ENCODE results near the gene FMNL2. TPM values are rescaled to one million over a fixed set of nuclear protein-coding genes. Genes with fewer than 3 reads are reported as not detected.

FMNL2 gene
- total RNA-seq, 1 donor: 24.2 TPM

DNA sequence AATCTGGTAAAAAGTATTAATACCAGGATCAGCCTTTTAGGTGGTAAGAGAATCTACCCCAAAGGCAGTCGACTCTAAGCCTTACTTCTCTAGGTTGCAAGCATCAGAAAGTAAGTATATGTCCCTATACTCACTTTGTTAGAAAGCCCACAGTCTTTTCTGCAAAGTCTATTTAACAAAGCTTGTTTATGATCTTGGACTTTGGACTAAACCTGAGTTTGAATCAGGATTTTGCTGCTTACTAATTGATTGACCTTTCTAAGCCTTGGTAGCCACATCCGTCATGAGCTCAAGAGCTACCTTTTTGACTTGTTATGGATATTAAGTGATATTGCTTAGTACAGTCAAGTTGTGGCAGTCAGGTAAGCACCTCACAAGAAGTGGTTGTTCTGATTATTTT, 18.4 kb downstream of the FMNL2 start:
- Histone ChIP-seq H4K20me1 (ENCODE audit: insufficient read depth, low read length) (peaks cover 2% of the 10 kb centered on the region), H3K27me3 (ENCODE audit: insufficient read depth, low read length) (no peaks in the 10 kb centered on the region), H3K4me1 (ENCODE audit: insufficient read depth, low read length) (peaks cover 21% of the 10 kb centered on the region), H3K27ac (ENCODE audit: low read depth, low read length) (no peak overlapping the region), H3K4me2 (ENCODE audit: insufficient read depth, low read length) (no peak overlapping the region), H3K79me2 (ENCODE audit: insufficient read depth, low read length) (peaks cover 42% of the 10 kb centered on the region), H3K36me3 (ENCODE audit: insufficient read depth, low read length) (no peaks in the 10 kb centered on the region), H3K4me3 (ENCODE audit: insufficient read depth, low read length) (no peak overlapping the region), H2AFZ (ENCODE audit: low read length) (no peak overlapping the region), H3K9me3 (ENCODE audit: low read depth, low read length) (no peaks in the 10 kb centered on the region)
- no peak for DNase-seq (ENCODE audit: insufficient read length, low spot score, missing footprints)
- TF ChIP-seq, protein P1, sequence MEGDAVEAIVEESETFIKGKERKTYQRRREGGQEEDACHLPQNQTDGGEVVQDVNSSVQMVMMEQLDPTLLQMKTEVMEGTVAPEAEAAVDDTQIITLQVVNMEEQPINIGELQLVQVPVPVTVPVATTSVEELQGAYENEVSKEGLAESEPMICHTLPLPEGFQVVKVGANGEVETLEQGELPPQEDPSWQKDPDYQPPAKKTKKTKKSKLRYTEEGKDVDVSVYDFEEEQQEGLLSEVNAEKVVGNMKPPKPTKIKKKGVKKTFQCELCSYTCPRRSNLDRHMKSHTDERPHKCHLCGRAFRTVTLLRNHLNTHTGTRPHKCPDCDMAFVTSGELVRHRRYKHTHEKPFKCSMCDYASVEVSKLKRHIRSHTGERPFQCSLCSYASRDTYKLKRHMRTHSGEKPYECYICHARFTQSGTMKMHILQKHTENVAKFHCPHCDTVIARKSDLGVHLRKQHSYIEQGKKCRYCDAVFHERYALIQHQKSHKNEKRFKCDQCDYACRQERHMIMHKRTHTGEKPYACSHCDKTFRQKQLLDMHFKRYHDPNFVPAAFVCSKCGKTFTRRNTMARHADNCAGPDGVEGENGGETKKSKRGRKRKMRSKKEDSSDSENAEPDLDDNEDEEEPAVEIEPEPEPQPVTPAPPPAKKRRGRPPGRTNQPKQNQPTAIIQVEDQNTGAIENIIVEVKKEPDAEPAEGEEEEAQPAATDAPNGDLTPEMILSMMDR (IDR thresholded peaks at IDR 0.05; ENCODE audit: extremely low read depth, low read depth, low read length): no peak

DNA sequence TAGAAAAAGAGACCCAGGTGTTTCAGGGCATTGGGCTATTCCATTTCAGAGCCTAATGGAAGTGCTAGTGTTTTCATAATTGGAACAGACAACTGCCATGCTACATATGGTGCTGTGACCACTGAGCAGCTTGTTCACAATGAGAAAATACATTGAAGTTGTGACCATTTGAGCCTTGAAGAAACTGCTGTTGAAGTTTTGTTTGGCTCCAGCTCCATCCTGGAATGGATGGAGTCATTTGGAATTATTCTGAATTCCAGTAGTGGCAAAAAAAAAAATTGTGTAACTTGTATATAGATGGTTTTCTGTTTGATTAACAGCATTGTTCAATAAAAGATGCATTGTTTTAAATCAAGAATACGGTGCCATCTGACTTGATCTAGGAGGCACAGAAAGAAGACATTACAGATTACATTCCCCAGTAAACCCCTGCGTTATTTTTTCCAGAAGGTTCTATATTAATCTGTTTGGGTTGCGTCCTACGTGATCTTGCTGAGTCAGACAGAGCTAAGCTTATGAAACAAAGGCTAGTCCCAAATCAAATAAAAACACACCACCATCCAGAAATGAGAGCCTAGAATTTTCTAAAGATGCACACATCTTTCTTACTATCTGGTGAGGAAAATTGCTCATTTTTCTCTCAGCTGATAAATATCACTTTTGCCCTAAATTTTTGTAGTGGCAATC, 19.2 kb downstream of the FMNL2 start:
- no peak overlapping the region for H2AFZ ChIP-seq (ENCODE audit: low read length)
- peak overlapping the region; percentile 63 for H3K27ac ChIP-seq (ENCODE audit: low read depth, low read length)

DNA sequence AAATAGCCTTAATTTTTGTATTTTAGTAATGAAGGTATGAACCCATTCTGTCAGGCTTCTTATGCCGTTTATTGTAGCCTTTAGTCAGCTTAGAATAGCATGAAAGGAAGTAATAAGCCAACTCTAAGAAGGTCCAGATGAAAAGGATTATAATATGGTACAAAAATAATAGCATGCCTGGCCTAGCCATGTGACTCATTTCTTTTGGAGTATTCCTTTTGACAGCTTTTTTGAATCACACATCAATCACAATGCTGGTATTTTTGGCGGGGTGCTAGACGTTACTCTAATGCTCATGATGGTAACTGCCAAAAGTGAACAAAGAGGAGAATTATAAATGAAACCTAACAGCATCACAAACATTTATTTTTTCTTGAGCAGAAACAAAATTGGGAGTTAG, 19.9 kb downstream of the FMNL2 start:
- H3K4me1 ChIP-seq (ENCODE audit: insufficient read depth, low read length): peaks cover 27% of the 10 kb centered on the region
- H3K27ac ChIP-seq (ENCODE audit: low read depth, low read length): peak overlapping the region; percentile 63
- H3K36me3 ChIP-seq (ENCODE audit: insufficient read depth, low read length): no peaks in the 10 kb centered on the region
- DNase-seq (ENCODE audit: insufficient read length, low spot score, missing footprints): no peak
- no peaks in the 10 kb centered on the region for H4K20me1 ChIP-seq (ENCODE audit: insufficient read depth, low read length)
- no peaks in the 10 kb centered on the region for H3K27me3 ChIP-seq (ENCODE audit: insufficient read depth, low read length)
- TF ChIP-seq, protein P1 (IDR thresholded peaks at IDR 0.05; ENCODE audit: extremely low read depth, low read depth, low read length): no peak
- no peak overlapping the region for H3K4me3 ChIP-seq (ENCODE audit: insufficient read depth, low read length)
- peaks cover 44% of the 10 kb centered on the region for H3K79me2 ChIP-seq (ENCODE audit: insufficient read depth, low read length)
- no peak overlapping the region for H2AFZ ChIP-seq (ENCODE audit: low read length)
- H3K9me3 ChIP-seq (ENCODE audit: low read depth, low read length): no peaks in the 10 kb centered on the region
- peak overlapping the region; percentile 54 for H3K4me2 ChIP-seq (ENCODE audit: insufficient read depth, low read length)

More for the DNA sequence above, 19.2 kb downstream of the FMNL2 start:
- no peaks in the 10 kb centered on the region for H3K36me3 ChIP-seq (ENCODE audit: insufficient read depth, low read length)
- H3K4me3 ChIP-seq (ENCODE audit: insufficient read depth, low read length): no peak overlapping the region
- peaks cover 21% of the 10 kb centered on the region for H3K4me1 ChIP-seq (ENCODE audit: insufficient read depth, low read length)
- no peaks in the 10 kb centered on the region for H3K9me3 ChIP-seq (ENCODE audit: low read depth, low read length)
- H4K20me1 ChIP-seq (ENCODE audit: insufficient read depth, low read length): no peaks in the 10 kb centered on the region
- no peak for DNase-seq (ENCODE audit: insufficient read length, low spot score, missing footprints)
- H3K27me3 ChIP-seq (ENCODE audit: insufficient read depth, low read length): no peaks in the 10 kb centered on the region
- TF ChIP-seq, protein P1 (IDR thresholded peaks at IDR 0.05; ENCODE audit: extremely low read depth, low read depth, low read length): no peak
- peaks cover 44% of the 10 kb centered on the region for H3K79me2 ChIP-seq (ENCODE audit: insufficient read depth, low read length)
- peak overlapping the region; percentile 54 for H3K4me2 ChIP-seq (ENCODE audit: insufficient read depth, low read length)

DNA sequence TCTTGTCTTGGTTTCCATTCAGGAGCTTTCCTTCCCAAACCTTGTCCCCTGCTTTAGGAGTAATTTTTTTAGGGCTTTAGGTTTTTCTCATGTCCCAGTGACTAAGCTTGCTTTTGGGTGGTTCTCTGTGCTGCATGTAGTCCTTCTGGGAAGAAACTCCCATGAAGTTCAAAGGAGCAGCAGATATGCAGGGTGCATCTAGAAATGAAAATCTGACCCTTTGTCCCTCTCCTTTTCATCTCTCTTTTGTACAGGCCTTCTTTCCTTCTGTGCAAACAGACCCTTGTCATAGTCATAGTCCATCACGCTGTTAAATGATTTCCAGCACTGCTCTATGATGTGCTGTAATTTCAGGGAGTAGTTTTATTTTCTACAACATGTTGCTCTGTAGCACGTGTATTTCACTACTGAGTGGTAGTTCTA, 20.4 kb downstream of the FMNL2 start:
- no peak overlapping the region for H2AFZ ChIP-seq (ENCODE audit: low read length)
- H3K9me3 ChIP-seq (ENCODE audit: low read depth, low read length): no peaks in the 10 kb centered on the region
- no peaks in the 10 kb centered on the region for H3K27me3 ChIP-seq (ENCODE audit: insufficient read depth, low read length)
- no peaks in the 10 kb centered on the region for H4K20me1 ChIP-seq (ENCODE audit: insufficient read depth, low read length)
- peaks cover 27% of the 10 kb centered on the region for H3K4me1 ChIP-seq (ENCODE audit: insufficient read depth, low read length)
- no peak overlapping the region for H3K4me3 ChIP-seq (ENCODE audit: insufficient read depth, low read length)
- peaks cover 40% of the 10 kb centered on the region for H3K79me2 ChIP-seq (ENCODE audit: insufficient read depth, low read length)
- H3K4me2 ChIP-seq (ENCODE audit: insufficient read depth, low read length): peak overlapping the region; percentile 54
- DNase-seq (ENCODE audit: insufficient read length, low spot score, missing footprints): no peak
- H3K36me3 ChIP-seq (ENCODE audit: insufficient read depth, low read length): no peaks in the 10 kb centered on the region
- peak overlapping the region; percentile 63 for H3K27ac ChIP-seq (ENCODE audit: low read depth, low read length)
- TF ChIP-seq, protein P1 (IDR thresholded peaks at IDR 0.05; ENCODE audit: extremely low read depth, low read depth, low read length): no peak

All from osteoblast (primary cell).